GM12878 (cell line): ENCODE results near the gene NEB. TPM values are rescaled to one million over a fixed set of nuclear protein-coding genes. Genes with fewer than 3 reads are reported as not detected.

Source experiments
- ATAC-seq: fragments of 200-7000 bp; cut with Tn5 transposase; 3 replicates; pipeline ENCODE4 v1.9.1; 2020; ENCODE audit warnings: mild to moderate bottlenecking, moderate library complexity
- BruUV-seq: library from RNA; stranded (reverse); fragments of 400-500 nt; replicated peaks from 2 replicates; lab custom pipeline; 2021; lab: Mats Ljungman, UMichigan
- CTCF ChIA-PET: fragments of 300-600 bp; sonication (Branson Sonifier 250); formaldehyde crosslinking; extraction: SDS; loops from one replicate; lab custom pipeline; 2021; ENCODE audit warnings: inconsistent platforms; lab: Yijun Ruan, JAX
- POLR2A ChIA-PET: fragments of 350-600 bp; formaldehyde crosslinking; extraction: SDS; loops from one replicate; lab custom pipeline; 2021; ENCODE audit warnings: inconsistent platforms; lab: Charles Lee
- RAD21 ChIA-PET: fragments of 300-600 bp; sonication (Branson Sonifier 250); formaldehyde crosslinking; loops from one replicate; lab custom pipeline; 2023; ENCODE audit warnings: antibody characterized with exemption; ENCODE audit not compliant: unreplicated experiment; lab: Charles Lee
- SMC1A ChIA-PET: fragments of 300-600 bp; sonication (Branson Sonifier 250); formaldehyde crosslinking; loops from one replicate; lab custom pipeline; 2023; ENCODE audit not compliant: unreplicated experiment, uncharacterized antibody; lab: Charles Lee
- DNase-seq: peaks from one replicate; pipeline ENCODE4 v3.0.0-alpha.2; 2011; ENCODE audit warnings: low read depth, low spot score
- FAIRE-seq: peaks from 3 replicates; lab custom pipeline; 2011; peaks lifted over from hg19 to GRCh38; lab: Jason Lieb, UNC
- H2AFZ ChIP-seq: 2 replicates; pipeline ENCODE4 v1.6.0; 2011; ENCODE audit warnings: low read depth, low read length, control low read depth; ENCODE audit not compliant: control insufficient read depth
- H3K27ac ChIP-seq: 2 replicates; pipeline ENCODE4 v1.5.1; 2011; ENCODE audit warnings: control low read depth; ENCODE audit not compliant: control insufficient read depth, insufficient read depth
- H3K27me3 ChIP-seq, 2 experiments: replicated peaks in 1 of 2; 2 replicates each; pipeline versions ENCODE4 v1.6.0 to v1.6.1; 2011; ENCODE audit warnings: low read length in 1 of 2; ENCODE audit not compliant: control insufficient read depth in 2 of 2, insufficient read depth in 2 of 2
- H3K36me3 ChIP-seq, 2 experiments: 2 replicates each; pipeline ENCODE4 v1.5.1; 2011; ENCODE audit warnings: low read length in 1 of 2; ENCODE audit not compliant: control insufficient read depth in 2 of 2, insufficient read depth in 2 of 2
- H3K4me1 ChIP-seq: 2 replicates; pipeline ENCODE4 v1.6.1; 2011; ENCODE audit warnings: mild to moderate bottlenecking, low read length, moderate library complexity, mixed read lengths; ENCODE audit not compliant: control insufficient read depth, insufficient read depth
- H3K4me2 ChIP-seq: 2 replicates; pipeline ENCODE4 v1.6.0; 2011; ENCODE audit warnings: control low read depth; ENCODE audit not compliant: control insufficient read depth, insufficient read depth
- H3K4me3 ChIP-seq: fragments of 200-600 bp; sonication (generic); 2 replicates; pipeline ENCODE4 v1.5.1; 2016
- H3K79me2 ChIP-seq: 2 replicates; pipeline ENCODE4 v1.6.0; 2011; ENCODE audit warnings: low read length; ENCODE audit not compliant: control insufficient read depth, insufficient read depth
- H3K9ac ChIP-seq: 2 replicates; pipeline ENCODE4 v1.8.0; 2011; ENCODE audit warnings: low read length, control low read depth, mixed read lengths; ENCODE audit not compliant: control insufficient read depth, insufficient read depth
- H3K9me3 ChIP-seq: replicated peaks from 3 replicates; pipeline ENCODE4 v1.5.1; 2011; ENCODE audit warnings: mild to moderate bottlenecking, low read length; ENCODE audit not compliant: control insufficient read depth, insufficient read depth
- H4K20me1 ChIP-seq: 2 replicates; pipeline ENCODE4 v1.6.0; 2011; ENCODE audit not compliant: control insufficient read depth, insufficient read depth
- CHD2 ChIP-seq: IDR thresholded peaks from 2 replicates; pipeline ENCODE4 v1.6.1; 2011; ENCODE audit warnings: low read depth, low read length, improper control_type of control experiment, borderline replicate concordance
- CTCF ChIP-seq, 3 experiments: IDR thresholded peaks in 2 of 3; conservative IDR thresholded peaks in 1 of 3; 2 replicates each; pipeline ENCODE4 v1.5.1; 2011; ENCODE audit warnings: low read depth in 3 of 3, low read length in 3 of 3, mild to moderate bottlenecking in 3 of 3, control low read depth in 2 of 3, moderate library complexity in 2 of 3, inconsistent platforms in 1 of 3, mixed read lengths in 1 of 3; ENCODE audit not compliant: control insufficient read depth in 2 of 3, insufficient read depth in 1 of 3; ENCODE audit errors: extremely low read depth in 1 of 3
- EP300 ChIP-seq, 2 experiments: fragments of 150-350 bp in 1 of 2; IDR thresholded peaks; 2 replicates each; pipeline ENCODE4 v1.6.1; 2011 to 2012; ENCODE audit warnings: low read depth in 2 of 2, low read length in 2 of 2, borderline replicate concordance in 1 of 2, improper control_type of control experiment in 1 of 2, inconsistent platforms in 1 of 2; ENCODE audit not compliant: control insufficient read depth in 1 of 2
- FOXM1 ChIP-seq: IDR thresholded peaks from 2 replicates; pipeline ENCODE4 v1.6.1; 2012; ENCODE audit warnings: low read depth, mild to moderate bottlenecking, inconsistent platforms, low read length, moderate library complexity
- KLF5 ChIP-seq: fragments of 450-650 bp; IDR thresholded peaks from 2 replicates; pipeline ENCODE4 v1.6.1; 2014; ENCODE audit warnings: mild to moderate bottlenecking; ENCODE audit not compliant: partially characterized antibody
- MAX ChIP-seq: IDR thresholded peaks from 2 replicates; pipeline ENCODE4 v1.6.1; 2012; ENCODE audit warnings: low read depth, low read length, improper control_type of control experiment
- MTA2 ChIP-seq: fragments of 450-650 bp; IDR thresholded peaks from 2 replicates; pipeline ENCODE4 v1.6.1; 2016; ENCODE audit warnings: low read depth, mild to moderate bottlenecking, moderate library complexity
- NBN ChIP-seq: fragments of 450-650 bp; IDR thresholded peaks from 2 replicates; pipeline ENCODE4 v1.6.1; 2016
- NFYB ChIP-seq: IDR thresholded peaks from 2 replicates; pipeline ENCODE4 v1.6.1; 2011; ENCODE audit warnings: low read depth, mild to moderate bottlenecking, low read length, improper control_type of control experiment, moderate library complexity; ENCODE audit not compliant: insufficient read depth
- PAX5 ChIP-seq: IDR thresholded peaks from 2 replicates; pipeline ENCODE4 v1.6.1; 2011; ENCODE audit warnings: low read depth, low read length, borderline replicate concordance
- SMC3 ChIP-seq: IDR thresholded peaks from 2 replicates; pipeline ENCODE4 v1.6.1; 2011; ENCODE audit warnings: low read length, improper control_type of control experiment, borderline replicate concordance
- SPI1 ChIP-seq: IDR thresholded peaks from 2 replicates; pipeline ENCODE4 v1.6.1; 2011; ENCODE audit warnings: low read depth, mild to moderate bottlenecking, low read length, moderate library complexity, borderline replicate concordance; ENCODE audit not compliant: insufficient read depth
- TCF7 ChIP-seq: IDR thresholded peaks from 2 replicates; pipeline ENCODE4 v1.6.1; 2014; ENCODE audit warnings: antibody characterized with exemption, borderline replicate concordance
- ZBTB40 ChIP-seq: fragments of 450-650 bp; IDR thresholded peaks from 2 replicates; pipeline ENCODE4 v1.6.1; 2016; ENCODE audit warnings: mild to moderate bottlenecking, moderate library complexity, borderline replicate concordance
- WGBS: methylation state at CpG from one replicate; pipeline ENCODE4 v1.1.6; 2016; ENCODE audit warnings: low lambda C conversion rate; ENCODE audit not compliant: insufficient replicate concordance, insufficient coverage; ENCODE audit errors: missing lambda C conversion rate; 5-methylcytosine and 5-hydroxymethylcytosine counted together
- in situ Hi-C: fragments of 300-500 bp; cut with MboI; formaldehyde crosslinking; loops from 9 replicates; pipeline ENCODE4 v1.14.3; 2018; ENCODE audit warnings: mixed read lengths
- intact Hi-C: fragments of 100-400 bp; cut with micrococcal nuclease; formaldehyde crosslinking; loops from one replicate; pipeline ENCODE4 v1.14.2; 2022; ENCODE audit not compliant: unreplicated experiment
- polyA plus RNA-seq, 11 experiments: library from polyadenylated mRNA; depleted of rRNA in 4 of 11; unstranded in 6 of 11; stranded (reverse) in 5 of 11; fragments of >200 nt; fragmentation: Nextera tagmentation in 4 of 11; fragmentation: Illumina TruSeq in 1 of 11; extraction: Ambion mirVana in 4 of 11; extraction: Trizol in 1 of 11; gene quantifications; 1 replicate in 1 of 11; 2 replicates in 10 of 11; pipeline versions ENCODE4 v1.2.1 to v1.2.3, GENCODE V29; 2011 to 2016; ENCODE audit warnings: inconsistent platforms in 2 of 11, missing spikeins in 2 of 11, low read depth in 1 of 11
- total RNA-seq, 4 experiments: library from RNA; depleted of rRNA in 3 of 4; stranded (reverse); fragments of >200 nt in 3 of 4; fragmentation: Illumina TruSeq in 1 of 4; extraction: Trizol in 1 of 4; gene quantifications; 2 replicates each; pipeline versions ENCODE4 v1.2.1 to v1.2.3, GENCODE V29; 2013 to 2021

The NEB gene
- total and polyA plus RNA-seq, 10 of the 15 experiments (the other 5 are each of a cell fraction or from before 2014, with no cell fraction given): 0.04 to 0.77 (median 0.12) TPM

- no peak overlapping the region for H2AFZ ChIP-seq
- no peak overlapping the region for H3K4me3 ChIP-seq
- no TSS peak for BruUV-seq
- H3K27ac ChIP-seq: no peak overlapping the region
- ChIA-PET SMC1A (interaction anchor here (1.4 kb wide), 1 partner anchor 52 kb away, joined by 4 read pairs; no protein-coding TSS in a partner anchor), RAD21 (no interaction called here), CTCF (no interaction called here), POLR2A (no interaction called here)
- in situ Hi-C loops: no loop called here
- DNase-seq (no peak), FAIRE-seq (no peak), ATAC-seq (no peak)
- H3K4me2 ChIP-seq: no peak overlapping the region
- 98% methylated on average over 3 of the region's 3 CpGs for WGBS
- no peak for TF ChIP-seq PAX5
- no peak for TF ChIP-seq TCF7
- no peak for TF ChIP-seq CTCF (IDR thresholded peaks at IDR 0.05 in 2 of 3, conservative IDR thresholded peaks at IDR 0.05 in 1 of 3; ENCODE audit: control insufficient read depth in 2 of 3, extremely low read depth in 1 of 3, insufficient read depth in 1 of 3, low read depth in 3 of 3, low read length in 3 of 3)
- TF ChIP-seq MAX: no peak
- TF ChIP-seq SPI1: no peak
- no peak for TF ChIP-seq KLF5
- TF ChIP-seq CHD2: no peak
- TF ChIP-seq SMC3: no peak
- no peak for TF ChIP-seq ZBTB40
- TF ChIP-seq NFYB: no peak
- no peak for TF ChIP-seq EP300 (IDR thresholded peaks at IDR 0.05; ENCODE audit: borderline replicate concordance in 1 of 2, control insufficient read depth in 1 of 2, low read depth in 2 of 2, low read length in 2 of 2)
- no peak for TF ChIP-seq FOXM1
- TF ChIP-seq MTA2: no peak
- no peak for TF ChIP-seq NBN
- H4K20me1 ChIP-seq: no peaks in the 10 kb centered on the region
- no peaks in the 10 kb centered on the region for H3K27me3 ChIP-seq
- no peak overlapping the region for H3K9ac ChIP-seq
- peaks cover 15% of the 10 kb centered on the region for H3K4me1 ChIP-seq
- no peaks in the 10 kb centered on the region for H3K9me3 ChIP-seq
- intact Hi-C loops: no loop called here
- H3K36me3 ChIP-seq: 0 out of 4 replicates have a peak, but pooled peaks cover 0 to 2% of the 10 kb centered on the region in 2 experiments
- no peaks in the 10 kb centered on the region for H3K79me2 ChIP-seq
Observed at GRCh38 chr2:151774506-151774905, 40.2 kb upstream of the NEB start.
